Measurements from ENCODE around the gene AUTS2.

AUTS2 gene

DNA sequence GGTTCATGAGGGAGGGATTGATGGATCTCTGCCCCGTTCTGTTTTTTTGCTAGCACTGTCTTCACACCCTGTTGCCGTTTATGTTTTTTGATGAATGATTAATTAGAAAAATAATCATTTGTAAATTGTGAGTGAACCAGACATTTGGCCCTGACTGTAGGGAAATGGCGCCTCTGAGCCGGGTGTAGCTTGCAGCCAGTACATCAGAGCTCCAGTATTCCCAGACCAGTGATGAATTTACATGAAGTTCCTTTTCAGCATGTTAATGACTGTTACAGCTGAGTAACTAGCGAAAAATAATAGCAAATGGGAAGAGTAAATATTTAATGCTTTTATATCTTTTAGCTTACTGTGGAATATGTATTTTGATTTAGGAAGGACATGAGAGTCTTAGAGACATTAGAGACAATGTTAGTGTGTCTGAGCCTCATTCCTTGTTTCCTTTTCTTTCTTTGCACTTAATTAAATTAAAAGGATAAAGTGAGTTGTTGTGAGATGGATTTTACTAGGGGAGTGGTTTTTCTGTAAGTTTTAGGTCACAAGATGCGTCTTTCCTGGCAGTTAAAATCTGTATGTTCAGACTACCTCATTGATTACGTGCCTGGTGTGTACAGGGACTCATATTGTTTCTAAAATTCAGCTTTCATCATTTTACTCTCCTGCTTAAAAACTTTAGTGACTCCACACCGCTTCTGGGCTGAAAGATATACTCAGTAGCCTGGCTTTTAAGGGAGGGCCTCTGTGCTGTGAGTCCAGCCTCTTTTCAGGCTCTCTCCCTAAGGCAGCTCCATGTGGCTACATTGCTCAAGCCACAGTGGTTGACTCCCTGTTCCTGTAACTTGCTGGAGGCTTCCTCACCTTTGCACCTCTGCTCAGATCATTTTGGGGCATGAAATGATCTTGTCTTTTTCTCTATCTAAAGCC is 86.4 kb downstream of the AUTS2 start:
- DNase-seq = peak in 1 of 58 donors; percentile 2

DNA sequence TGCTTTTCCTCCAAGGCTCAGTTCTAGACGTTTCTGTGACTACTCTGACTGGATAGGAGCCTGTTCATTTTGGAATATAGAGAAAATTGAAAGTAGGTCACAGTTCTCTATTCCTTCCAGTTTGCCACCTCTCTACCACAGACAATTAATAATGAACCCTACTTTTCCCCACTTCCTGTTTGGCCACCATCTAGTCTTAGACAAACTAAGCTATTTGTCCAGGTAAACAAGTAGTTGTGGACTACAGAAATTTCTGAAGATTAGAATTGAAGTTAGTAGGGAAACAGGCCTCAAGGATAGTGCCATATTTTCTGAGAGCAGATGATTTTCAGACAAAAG is 87.0 kb downstream of the AUTS2 start:
- DNase-seq = no peak

DNA sequence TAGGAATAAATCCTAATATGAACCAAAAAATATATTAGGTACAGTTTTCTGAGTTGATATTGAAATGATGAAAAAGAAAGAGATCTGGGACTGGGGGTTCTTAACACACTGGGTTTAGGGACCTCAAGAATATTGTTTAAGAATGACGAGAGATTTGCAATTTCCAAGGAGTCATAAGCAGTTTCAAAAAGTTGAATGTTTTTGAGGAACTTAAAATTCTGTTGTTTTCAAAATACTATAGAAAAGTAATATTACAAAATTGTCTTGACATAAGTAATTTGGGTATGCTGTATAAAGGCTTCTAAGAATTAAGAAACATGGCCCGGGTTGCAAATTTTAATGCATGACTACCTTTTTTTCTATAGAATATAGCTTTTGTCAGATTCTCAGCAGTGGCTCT is 88.1 kb downstream of the AUTS2 start:
- DNase-seq = no peak

DNA sequence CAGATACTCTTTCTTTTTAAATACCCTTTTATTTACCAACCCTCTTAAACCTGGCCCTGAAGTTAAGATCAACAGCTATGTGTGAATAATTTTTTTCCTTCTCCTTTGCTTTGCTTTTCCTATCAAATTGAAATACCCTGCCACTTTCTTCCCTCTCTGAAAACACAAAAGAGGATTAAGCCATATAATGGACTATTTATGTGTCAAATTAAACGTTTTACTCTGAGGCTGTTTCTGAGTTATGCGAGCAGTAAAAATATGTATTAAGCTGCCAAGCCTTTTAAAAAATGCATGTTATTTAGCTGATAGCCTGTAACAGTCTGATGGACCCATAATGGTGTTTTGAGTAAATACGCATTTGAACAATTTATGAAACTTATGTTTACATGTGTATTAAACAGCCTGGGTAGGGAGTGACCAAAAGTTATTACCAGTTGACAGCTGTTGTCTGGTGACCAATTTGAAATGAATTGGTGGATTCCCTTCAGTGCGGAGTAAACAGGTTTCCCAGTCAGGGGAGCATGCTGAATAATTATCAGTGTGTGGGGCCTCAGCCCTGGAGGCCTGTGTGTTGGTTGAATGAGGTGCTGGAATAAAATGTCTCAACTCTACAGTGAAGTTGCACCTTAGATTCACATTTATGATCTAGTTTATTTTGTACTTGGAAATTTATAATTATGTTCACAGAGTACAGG is 89.6 kb downstream of the AUTS2 start:
- no peak for DNase-seq

DNA sequence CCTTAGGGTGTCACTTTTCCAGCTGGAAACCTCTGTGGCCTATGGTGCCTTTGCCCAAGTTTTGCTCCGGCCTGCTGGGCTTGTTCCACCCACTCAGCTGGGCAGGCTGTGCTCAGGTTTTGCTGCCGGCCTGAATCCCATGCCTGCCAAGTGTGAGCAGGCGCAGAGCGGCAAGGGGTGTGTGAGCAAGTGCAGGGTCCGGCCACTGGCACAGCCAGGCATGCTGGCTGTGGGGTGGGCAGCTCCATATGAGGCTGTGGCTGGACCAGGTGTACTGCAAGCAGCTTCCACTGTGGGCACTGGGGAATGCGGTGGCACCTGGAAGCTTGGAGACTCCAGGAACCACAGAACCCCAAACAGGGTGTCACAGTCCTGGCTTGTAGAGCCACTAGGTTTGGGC is 92.1 kb downstream of the AUTS2 start:
- no peak for DNase-seq

DNA sequence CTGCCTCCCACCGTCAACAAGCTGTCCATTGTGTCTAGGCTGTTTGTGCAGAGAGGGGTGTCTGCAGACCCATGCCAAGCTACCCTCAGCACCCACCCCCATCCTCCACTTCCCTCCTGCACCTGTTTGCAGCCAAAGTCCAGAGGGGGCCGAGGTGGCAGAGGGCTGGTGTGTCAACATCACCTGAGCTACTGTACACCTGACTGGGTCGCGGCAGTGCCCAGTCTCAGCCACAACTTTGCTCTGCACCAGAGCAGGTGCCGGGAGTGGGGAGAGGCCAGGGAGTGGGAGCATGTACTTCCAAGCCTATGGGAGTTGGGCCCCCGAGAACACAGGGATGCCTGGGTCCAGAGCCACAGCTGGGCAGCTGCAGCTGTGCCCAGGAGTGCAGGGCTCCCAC is 93.1 kb downstream of the AUTS2 start:
- DNase-seq = no peak

DNA sequence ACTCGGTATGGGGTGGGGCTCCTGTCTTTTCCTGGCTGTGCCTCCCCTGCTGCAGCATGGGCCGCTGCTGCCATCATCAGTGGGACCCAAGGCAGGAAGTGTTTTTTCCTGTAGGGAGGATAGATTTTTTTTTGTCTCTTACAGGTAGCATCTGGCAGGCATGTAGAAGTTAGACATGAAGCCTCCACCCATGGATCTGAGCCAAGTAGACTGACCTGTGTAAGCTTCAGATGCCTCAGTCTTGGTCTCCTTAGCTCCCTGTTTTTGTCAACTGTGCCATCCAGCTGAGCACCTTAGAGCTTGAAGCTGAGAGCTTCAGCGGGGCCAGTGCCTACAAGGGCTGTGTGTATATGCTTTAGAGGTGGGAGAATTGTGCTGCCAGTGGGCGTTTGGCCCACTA is 93.5 kb downstream of the AUTS2 start:
- DNase-seq = no peak

DNA sequence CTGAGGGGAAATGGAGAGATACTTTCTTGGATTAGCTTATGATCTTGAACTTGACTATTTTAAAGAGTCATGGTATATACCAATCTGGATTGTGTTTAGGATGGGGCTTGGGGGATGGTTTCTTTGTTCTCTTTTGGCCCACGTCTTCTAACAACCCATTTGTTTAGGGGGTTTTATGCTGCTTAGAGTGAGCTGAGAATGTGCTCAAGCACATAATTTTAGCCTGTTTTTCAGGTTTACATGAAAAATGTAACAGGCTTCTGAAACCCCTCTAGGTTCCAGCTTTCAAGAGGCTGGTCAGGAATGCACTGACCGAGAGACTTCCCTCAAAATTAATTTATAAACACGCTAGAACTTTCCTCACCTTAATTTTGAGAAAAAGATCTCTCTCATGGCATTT is 94.3 kb downstream of the AUTS2 start:
- DNase-seq = no peak

DNA sequence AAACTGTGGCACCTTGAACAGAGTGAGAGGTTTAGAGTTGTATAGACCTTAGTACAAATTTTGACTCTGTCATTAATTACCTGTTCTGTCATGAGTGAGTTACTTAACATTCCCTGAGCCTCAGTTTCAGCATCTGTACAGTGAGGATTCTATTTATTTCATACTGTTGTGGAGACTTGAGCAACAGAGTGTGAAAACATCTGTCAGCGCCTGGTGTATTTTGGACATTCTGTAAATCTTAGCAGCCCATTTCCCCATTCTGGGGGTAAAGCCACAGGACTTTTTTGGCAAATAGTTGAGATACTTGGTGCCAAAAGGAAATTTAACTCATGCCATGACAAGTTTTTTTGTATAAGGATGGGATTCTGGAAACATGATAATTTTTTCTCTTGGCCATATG is 94.8 kb downstream of the AUTS2 start:
- no peak for DNase-seq

DNA sequence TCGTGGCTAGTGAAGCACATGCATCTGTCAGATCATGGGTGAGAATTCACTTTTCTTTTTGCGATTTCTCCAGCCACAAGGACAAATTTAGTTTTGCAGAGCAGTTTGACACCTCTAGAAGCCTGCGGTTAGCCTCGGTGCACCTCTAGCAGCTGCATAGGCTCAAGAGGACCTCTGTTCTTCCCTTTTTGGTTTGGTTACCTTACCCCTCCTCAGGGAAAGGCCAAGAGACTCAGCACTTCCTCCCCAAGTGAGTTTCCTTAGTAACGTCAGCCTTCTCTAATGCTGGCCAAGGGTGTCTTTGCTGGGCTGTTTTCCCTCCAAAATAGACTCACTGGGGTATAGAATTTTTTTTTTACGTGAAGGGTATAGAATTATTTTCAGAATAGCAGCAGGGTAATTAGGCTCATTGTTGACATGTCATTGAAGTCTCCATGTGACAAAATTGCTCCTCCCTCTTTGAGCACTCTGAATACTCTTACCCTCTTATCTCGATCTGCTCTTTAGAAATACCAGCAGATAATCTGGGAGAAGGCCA is 97.8 kb downstream of the AUTS2 start:
- DNase-seq = no peak

DNA sequence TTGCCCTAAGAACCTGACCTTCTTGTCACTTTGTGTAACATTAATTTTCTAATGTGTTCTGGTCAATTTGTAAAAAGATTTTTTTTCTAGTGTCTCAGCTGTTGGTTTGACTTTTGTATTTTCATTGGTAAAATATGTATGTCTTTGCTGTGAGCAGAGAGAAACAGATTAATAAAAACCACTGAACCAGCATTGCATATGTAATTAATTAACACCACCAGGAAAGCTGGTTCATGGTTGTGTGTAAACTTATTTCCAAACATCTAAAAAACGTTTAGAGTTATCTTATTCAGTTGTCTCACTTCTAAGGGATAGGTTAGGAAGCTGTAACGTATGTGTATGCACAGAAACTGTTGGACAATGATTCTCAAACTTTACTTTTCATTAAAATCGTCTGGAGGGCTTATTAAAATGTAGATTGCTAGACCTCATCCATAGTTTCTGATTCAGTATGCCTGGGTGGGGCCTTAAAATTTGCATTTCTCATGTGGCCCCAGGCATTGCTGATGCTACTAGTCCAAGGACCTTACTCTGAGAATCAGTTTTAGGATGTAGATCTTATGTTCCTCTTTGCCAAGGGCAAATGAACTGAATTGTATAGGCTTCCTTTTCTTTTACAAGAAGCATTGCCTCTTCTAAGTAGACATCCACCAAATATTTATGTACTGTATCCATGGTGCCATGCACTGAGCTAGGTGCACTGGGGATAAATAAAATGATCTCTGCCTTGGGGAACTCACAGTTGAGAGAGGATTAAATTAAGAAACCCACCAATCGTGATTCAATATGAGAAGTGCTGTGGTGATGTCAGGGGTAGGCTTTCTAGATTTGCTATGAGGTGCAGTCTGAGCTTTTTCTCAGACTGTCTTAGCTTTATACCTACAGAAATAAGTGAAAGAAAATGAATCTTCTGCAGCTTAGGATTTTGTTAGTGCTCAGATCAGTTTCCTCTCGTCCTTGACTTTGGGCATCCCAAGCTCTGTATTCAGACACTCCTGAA is 98.7 kb downstream of the AUTS2 start:
- DNase-seq = no peak

DNA sequence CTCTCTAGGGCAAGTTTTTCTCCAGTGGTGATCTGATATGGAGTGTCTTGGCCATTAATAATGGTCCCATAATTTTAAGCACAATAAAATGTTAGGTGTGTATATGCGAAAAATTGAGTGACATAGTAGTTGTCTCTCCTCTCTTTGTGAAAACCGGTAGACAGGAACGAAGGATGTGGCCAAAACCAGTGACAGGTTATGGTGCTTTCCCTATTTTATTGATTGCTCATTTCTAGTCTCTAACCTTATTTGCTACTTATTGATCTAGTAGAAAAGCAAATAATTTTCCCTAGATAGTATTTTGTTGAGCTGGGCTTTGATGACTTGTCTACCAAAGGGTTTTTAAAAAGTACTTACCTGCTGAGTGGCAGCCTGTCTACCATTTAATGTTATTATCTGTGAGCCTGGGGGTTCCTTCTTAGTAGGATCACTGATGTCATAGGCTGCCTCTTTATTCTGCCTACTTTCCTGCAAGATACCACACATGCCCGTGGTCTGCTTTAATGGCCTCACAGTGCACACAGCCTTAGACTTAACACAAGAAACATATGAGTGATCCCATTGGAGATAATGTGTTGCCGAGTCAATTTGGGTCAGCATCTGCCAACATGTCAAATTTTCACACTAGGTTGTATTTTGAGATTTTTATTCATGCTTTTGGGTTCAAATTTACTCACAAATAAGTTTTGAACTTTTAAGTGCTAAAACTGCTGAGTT is 100.0 kb downstream of the AUTS2 start:
- no peak for DNase-seq

DNA sequence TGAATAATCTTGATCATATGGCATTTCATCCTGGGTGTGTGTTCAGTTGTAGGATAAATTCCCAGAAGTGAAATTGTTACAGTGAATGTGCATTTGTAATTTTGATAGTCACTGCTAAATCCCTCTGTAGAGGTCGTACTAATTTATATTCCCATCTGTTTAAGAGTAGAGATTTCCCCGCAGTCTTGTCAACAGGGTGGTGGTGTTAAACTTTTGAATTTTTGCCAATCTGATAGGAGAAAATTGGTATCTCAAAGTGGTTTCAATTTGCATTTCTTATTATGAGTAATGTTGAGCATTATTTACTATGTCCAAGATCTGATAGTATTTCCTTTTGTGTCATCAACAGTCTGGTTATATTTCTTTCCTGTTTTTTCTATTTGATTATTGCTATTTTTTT is 101.7 kb downstream of the AUTS2 start:
- DNase-seq = no peak

DNA sequence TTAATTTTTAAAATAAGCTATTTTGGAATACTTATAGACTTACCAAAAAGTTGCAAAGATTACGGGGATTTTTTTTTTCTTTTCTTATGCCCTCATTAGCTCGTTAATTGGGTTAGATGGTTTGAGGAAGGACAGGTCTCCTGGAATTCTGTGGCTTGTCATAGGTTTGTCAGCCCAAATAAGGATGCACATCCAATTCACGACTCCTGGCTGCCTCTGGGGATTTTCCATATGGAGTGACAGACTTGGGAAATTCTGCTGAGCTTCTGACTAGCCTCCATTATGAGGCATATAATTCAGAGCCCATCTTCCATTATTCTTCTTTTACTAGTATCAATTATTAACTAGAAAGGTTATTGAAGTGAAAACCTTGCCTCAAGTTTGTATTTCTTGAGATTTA is 102.1 kb downstream of the AUTS2 start:
- no peak for DNase-seq

DNA sequence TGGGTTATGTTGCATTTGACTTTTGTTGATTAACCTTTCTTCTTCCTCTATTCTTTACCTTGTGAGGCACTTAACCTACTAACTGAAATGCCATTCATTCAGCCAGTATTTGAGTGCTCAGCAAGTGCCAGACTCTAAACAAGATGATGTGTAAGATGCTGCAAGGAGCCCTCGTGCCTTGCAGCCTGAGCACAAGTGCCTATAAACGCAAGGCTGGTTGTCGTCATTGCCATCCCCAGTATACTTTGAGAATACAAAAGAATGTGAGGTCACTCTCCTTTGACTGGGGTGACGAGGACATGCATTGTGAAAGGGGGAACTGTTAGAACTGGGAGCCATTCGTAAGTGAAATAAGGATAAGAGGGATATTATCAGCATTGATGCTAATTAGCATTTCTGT is 103.0 kb downstream of the AUTS2 start:
- no peak for DNase-seq

DNA sequence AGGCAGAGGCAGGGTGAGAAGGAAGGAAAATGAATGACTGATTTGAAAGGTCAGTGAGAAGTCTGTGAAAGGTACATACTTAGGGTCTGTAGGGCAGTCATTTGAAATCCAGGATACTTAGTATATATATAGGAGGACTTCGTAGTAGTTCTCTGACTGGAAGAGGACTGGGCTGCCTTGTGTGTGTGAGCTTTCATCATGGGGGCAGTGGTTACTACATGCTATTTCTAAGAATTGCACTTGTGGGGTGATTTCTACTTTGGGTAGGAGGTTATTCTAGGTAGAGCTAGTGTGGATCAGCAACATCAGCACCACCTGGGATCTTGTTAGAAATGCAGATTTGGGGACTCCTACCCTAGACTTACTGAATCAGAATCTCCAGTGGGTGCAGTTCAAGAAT is 104.1 kb downstream of the AUTS2 start:
- no peak for DNase-seq

DNA sequence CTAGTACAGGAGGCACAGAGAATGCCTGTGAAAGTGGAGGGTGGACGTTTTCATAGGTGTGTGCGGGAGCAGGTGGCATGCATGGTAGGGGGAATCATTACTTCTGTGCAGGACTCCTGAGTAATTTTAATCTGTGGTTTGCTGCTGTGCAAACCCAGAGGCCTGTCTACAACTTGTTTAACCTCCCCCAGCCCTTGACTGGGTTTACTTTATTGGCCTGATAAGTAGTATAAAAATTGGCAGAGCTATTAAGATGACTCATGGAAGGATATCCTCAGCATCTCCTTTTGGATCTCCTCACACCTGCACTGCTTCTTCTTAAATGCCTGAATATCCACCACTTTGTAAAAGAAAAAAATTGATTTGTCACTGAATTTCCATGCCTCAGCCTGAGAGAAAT is 104.8 kb downstream of the AUTS2 start:
- no peak for DNase-seq

DNA sequence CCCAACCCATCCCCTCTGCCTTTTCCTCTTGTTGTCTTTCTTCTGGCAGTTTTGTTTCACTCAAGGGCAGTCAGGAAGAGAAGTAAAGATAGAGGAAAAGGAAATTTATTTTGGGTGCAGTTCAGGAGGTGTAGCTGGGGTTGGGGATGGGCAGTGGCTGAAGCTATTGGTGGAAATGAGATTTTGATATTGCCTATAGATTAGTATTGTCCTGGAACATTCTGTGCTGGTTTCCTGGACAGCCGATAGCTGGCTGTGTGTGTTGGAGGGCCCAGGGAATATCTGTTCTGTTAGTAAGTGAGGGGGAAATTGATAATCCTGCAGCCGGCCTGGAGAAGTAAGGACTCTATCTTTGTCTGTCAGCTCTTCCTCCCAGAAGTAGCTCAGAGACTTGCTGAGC is 107.8 kb downstream of the AUTS2 start:
- no peak for DNase-seq

DNA sequence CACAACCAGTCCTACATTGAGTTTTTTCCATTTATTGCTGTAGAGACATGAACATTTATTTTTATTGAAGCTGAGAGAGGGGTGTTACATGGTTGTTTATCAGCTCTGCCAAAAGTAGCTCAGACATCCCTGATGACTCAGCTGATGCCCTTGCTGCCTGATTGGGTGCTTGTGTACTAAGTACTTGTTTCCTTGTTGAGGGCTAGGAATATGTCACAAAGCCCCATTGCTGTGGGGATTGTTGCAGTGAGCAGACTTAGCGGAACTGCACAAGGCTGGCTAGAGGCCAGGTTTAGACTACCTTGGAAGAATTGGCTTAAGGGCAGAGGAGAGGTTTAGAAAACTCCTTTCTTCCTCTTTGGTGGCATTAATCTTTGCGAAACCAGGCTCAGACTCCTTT is 110.6 kb downstream of the AUTS2 start:
- DNase-seq = peak in 7 of 58 donors; percentile 3 to 43 (median 17)

DNA sequence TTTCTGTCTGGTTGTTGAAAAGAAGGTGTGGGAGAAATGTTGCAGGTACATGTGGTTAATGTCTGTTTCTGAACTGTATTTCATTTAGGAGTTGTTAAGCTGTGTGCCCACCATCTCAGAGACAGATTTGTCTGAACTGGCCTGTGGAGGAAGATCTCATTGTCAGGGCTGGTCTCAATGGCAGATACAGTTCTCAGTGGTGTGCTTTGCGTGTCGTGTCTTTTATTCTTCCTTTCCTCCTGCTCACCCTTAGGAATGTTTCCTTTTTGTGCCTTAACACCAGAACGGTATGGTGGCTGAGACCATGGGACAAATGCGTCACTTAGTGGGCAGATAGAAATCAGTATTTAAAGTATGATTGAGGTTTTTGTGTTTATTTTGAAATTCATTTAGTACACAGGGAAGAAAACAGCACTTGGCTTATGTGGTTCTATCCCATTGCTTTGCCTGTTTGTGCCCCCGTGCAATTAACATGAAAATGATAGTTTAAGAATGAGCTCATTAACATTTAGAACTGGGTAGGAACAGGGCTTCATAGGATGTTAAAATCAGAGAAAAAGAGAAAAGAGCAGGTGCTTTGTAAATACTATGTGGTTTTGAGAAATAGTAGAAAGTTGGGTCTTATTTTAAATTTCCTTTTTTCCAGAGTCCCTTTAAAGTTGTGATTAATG is 112.6 kb downstream of the AUTS2 start:
- no peak for DNase-seq

All from anterior cingulate cortex (tissue), 58 donors.